Osteoblast (primary cell): Measurements from ENCODE around the gene CIPC. TPM values are rescaled to one million over a fixed set of nuclear protein-coding genes. Genes with fewer than 3 reads are reported as not detected.

Experiments
- DNase-seq: peaks from one replicate; pipeline ENCODE4 v3.0.0; 2011; ENCODE audit warnings: low spot score, mixed read lengths; ENCODE audit not compliant: insufficient read length; ENCODE audit errors: missing footprints
- H2AFZ ChIP-seq: 2 replicates; pipeline ENCODE4 v1.6.0; 2011; ENCODE audit warnings: mild to moderate bottlenecking, low read length
- H3K27ac ChIP-seq: 2 replicates; pipeline ENCODE4 v1.5.1; 2011; ENCODE audit warnings: mild to moderate bottlenecking, low read depth, low read length, moderate library complexity
- H3K27me3 ChIP-seq: 2 replicates; pipeline ENCODE4 v1.6.0; 2012; ENCODE audit warnings: mild to moderate bottlenecking, control low read depth, inconsistent platforms, low read length, moderate library complexity; ENCODE audit not compliant: insufficient read depth
- H3K36me3 ChIP-seq: 2 replicates; pipeline ENCODE4 v1.5.1; 2011; ENCODE audit warnings: mild to moderate bottlenecking, low read length, control low read depth, moderate library complexity; ENCODE audit not compliant: insufficient read depth
- H3K4me1 ChIP-seq: 2 replicates; pipeline ENCODE4 v1.5.1; 2011; ENCODE audit warnings: mild to moderate bottlenecking, low read length, control low read depth, moderate library complexity; ENCODE audit not compliant: insufficient read depth
- H3K4me2 ChIP-seq: 2 replicates; pipeline ENCODE4 v1.6.0; 2011; ENCODE audit warnings: mild to moderate bottlenecking, low read length; ENCODE audit not compliant: insufficient read depth
- H3K4me3 ChIP-seq: fragments of 200-600 bp; sonication (generic); 3 replicates; pipeline ENCODE4 v1.5.1; 2012; ENCODE audit warnings: mild to moderate bottlenecking, low read length, inconsistent platforms; ENCODE audit not compliant: insufficient read depth
- H3K79me2 ChIP-seq: 2 replicates; pipeline ENCODE4 v1.6.0; 2012; ENCODE audit warnings: mild to moderate bottlenecking, low read length, control low read depth, inconsistent platforms; ENCODE audit not compliant: insufficient read depth
- H3K9me3 ChIP-seq: 2 replicates; pipeline ENCODE4 v1.5.1; 2011; ENCODE audit warnings: low read depth, low read length, control low read depth
- H4K20me1 ChIP-seq: 2 replicates; pipeline ENCODE4 v1.6.0; 2012; ENCODE audit warnings: mild to moderate bottlenecking, low read length, control low read depth; ENCODE audit not compliant: insufficient read depth
- total RNA-seq: library from RNA; depleted of rRNA; stranded (reverse); fragments of >200 nt; gene quantifications from 2 replicates; pipeline ENCODE4 v1.2.3, GENCODE V29; 2012
- TF ChIP-seq, protein P1 (sequence below): IDR thresholded peaks from 2 replicates; pipeline ENCODE4 v1.5.1; 2011; ENCODE audit warnings: mild to moderate bottlenecking, low read depth, low read length, moderate library complexity; ENCODE audit errors: extremely low read depth

CIPC gene
- total RNA-seq, 1 donor, result 16.6 TPM

DNA sequence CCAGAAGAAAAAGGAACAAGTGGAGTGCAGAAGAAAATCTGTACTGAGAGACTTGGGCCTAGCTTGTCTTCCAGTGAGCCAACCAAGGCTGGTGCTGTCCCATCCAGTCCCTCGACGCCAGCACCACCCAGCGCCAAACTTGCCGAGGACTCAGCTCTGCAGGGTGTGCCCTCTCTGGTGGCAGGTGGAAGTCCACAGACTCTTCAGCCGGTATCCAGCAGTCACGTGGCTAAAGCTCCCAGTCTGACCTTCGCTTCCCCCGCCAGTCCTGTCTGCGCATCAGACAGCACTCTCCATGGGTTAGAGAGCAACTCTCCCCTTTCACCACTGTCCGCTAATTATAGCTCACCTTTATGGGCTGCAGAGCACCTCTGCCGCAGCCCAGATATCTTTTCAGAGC, 15.6 kb downstream of the CIPC start:
- no peak for DNase-seq
- Histone ChIP-seq H3K36me3 (peaks cover 41% of the 10 kb centered on the region), H3K79me2 (no peaks in the 10 kb centered on the region), H3K27me3 (no peaks in the 10 kb centered on the region), H3K4me1 (no peaks in the 10 kb centered on the region), H3K4me3 (no peak overlapping the region), H2AFZ (no peak overlapping the region), H3K4me2 (no peak overlapping the region), H4K20me1 (peaks cover 3% of the 10 kb centered on the region), H3K27ac (no peak overlapping the region), H3K9me3 (no peaks in the 10 kb centered on the region)
- TF ChIP-seq, protein P1, sequence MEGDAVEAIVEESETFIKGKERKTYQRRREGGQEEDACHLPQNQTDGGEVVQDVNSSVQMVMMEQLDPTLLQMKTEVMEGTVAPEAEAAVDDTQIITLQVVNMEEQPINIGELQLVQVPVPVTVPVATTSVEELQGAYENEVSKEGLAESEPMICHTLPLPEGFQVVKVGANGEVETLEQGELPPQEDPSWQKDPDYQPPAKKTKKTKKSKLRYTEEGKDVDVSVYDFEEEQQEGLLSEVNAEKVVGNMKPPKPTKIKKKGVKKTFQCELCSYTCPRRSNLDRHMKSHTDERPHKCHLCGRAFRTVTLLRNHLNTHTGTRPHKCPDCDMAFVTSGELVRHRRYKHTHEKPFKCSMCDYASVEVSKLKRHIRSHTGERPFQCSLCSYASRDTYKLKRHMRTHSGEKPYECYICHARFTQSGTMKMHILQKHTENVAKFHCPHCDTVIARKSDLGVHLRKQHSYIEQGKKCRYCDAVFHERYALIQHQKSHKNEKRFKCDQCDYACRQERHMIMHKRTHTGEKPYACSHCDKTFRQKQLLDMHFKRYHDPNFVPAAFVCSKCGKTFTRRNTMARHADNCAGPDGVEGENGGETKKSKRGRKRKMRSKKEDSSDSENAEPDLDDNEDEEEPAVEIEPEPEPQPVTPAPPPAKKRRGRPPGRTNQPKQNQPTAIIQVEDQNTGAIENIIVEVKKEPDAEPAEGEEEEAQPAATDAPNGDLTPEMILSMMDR, result no peak

DNA sequence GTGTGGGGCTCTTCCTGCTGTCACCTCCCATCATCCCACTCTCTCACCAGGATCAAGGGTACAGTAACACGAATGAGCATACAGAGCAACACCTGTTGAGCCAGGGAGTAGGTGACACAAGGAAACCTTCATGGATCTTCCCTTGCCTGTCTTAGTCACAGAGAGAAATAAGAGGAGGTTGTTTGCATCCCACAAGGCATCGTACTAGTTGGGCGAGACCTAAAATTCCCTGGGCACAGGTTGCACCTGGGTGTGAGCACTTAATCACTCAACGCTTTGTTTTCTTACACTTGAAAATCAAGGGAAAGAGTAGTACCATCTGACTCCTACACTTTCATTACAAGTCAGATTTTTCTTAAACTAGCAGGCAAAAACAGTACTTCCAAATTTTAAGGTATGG, 16.6 kb downstream of the CIPC start:
- H3K4me2 ChIP-seq, result no peak overlapping the region
- H3K27ac ChIP-seq, result no peak overlapping the region
- H3K9me3 ChIP-seq, result no peaks in the 10 kb centered on the region
- H4K20me1 ChIP-seq, result peaks cover 3% of the 10 kb centered on the region
- H3K79me2 ChIP-seq, result no peaks in the 10 kb centered on the region
- no peak overlapping the region for H2AFZ ChIP-seq
- no peaks in the 10 kb centered on the region for H3K27me3 ChIP-seq
- no peak overlapping the region for H3K4me3 ChIP-seq
- DNase-seq, result no peak
- peaks cover 41% of the 10 kb centered on the region for H3K36me3 ChIP-seq
- H3K4me1 ChIP-seq, result no peaks in the 10 kb centered on the region
- TF ChIP-seq, protein P1, result no peak

DNA sequence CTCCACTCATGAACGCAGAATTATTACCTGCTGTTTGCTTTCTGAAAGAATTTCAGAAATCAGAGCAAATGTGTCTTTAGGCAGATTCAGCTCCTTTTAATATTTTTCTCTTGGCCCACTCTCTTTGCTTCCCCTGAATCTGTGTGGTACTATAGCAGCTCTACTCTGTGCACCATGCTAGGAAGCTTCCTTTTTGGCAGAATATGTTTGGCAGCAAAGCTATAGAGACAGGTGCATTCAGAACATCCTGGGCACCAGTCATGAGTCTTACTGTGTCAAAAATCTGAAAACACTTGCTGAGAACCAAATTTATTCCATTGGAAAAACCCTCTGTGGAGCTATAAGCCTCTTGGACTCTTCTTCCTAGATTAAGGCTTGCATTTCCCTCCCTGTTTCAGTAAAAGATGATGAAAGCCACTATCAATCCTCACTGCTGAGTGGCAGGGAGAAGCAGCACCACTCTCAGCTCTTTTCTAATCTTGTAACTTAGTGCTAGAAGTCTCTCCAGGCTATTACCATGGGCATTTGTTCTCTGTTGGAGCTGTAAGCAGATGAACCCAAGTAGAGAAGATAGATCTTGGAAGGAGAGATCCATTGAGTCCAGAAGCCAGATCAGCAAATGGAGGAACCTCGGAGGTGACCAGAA, 18.2 kb downstream of the CIPC start:
- H3K36me3 ChIP-seq, result peaks cover 34% of the 10 kb centered on the region
- TF ChIP-seq, protein P1, result no peak
- DNase-seq, result no peak
- no peak overlapping the region for H3K4me2 ChIP-seq
- no peaks in the 10 kb centered on the region for H3K9me3 ChIP-seq
- H3K79me2 ChIP-seq, result no peaks in the 10 kb centered on the region
- no peaks in the 10 kb centered on the region for H3K27me3 ChIP-seq
- H3K4me1 ChIP-seq, result no peaks in the 10 kb centered on the region
- no peak overlapping the region for H3K27ac ChIP-seq
- no peak overlapping the region for H3K4me3 ChIP-seq
- H2AFZ ChIP-seq, result no peak overlapping the region
- peaks cover 3% of the 10 kb centered on the region for H4K20me1 ChIP-seq

DNA sequence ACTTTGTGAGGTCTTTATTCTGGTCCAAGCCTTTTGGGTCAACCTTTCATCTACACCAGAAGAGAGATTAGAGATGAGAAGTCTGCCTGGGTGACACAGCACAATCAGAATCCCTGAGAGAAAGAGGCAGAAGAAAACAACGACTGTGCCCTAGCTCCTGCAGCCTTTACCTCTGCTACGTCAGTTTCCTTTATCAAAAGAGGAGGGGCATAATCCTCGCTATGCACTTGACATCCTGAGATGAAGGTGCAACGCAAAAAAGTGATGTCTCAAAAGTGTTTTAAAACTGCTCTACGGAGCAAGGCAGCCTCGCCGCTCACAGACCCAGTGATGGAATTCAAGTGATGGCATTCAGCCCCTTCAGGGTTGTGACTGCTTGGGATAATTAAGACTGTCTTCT, 21.8 kb downstream of the CIPC start:
- Histone ChIP-seq H3K36me3 (peaks cover 9% of the 10 kb centered on the region), H4K20me1 (peaks cover 8% of the 10 kb centered on the region), H3K4me2 (no peak overlapping the region), H3K27ac (no peak overlapping the region), H3K4me3 (no peak overlapping the region), H2AFZ (no peak overlapping the region), H3K27me3 (peaks cover 7% of the 10 kb centered on the region), H3K79me2 (no peaks in the 10 kb centered on the region), H3K9me3 (no peaks in the 10 kb centered on the region), H3K4me1 (peaks cover 5% of the 10 kb centered on the region)
- TF ChIP-seq, protein P1, result no peak
- DNase-seq, result no peak
